ENCODE data around the gene ASF1A. TPM values are rescaled to one million over a fixed set of nuclear protein-coding genes. Genes with fewer than 3 reads are reported as not detected.

ASF1A gene
- total RNA-seq, 1 experiment from 2014 or later: 69.6 TPM

DNA sequence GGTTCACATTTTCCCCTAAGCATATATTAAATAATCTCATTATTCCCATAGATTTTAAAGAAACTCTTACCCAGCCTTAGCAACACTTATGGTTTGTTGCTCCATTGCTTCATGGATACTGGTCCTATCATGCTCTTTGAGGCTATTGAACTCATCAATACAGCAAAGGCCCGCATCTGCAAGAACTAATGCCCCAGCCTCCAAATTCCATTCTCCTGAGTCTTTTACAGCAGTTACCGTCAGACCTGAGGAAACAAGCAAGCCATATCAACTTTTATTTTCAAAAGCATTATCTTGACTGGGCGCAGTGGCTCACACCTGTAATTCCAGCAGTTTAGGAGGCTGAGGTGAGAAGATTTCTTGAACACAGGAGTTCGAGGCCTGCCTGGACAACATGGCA lies 37.7 kb upstream of the ASF1A start:
- Histone ChIP-seq H3K36me3 (ENCODE audit: insufficient read depth, low read length, poor library complexity, severe bottlenecking) (no peaks in the 10 kb centered on the region), H3K27me3 (replicated peaks; ENCODE audit: insufficient read depth, low read depth, low read length, poor library complexity) (no peaks in the 10 kb centered on the region), H3K4me1 (ENCODE audit: insufficient read depth, low read length, poor library complexity, severe bottlenecking) (no peaks in the 10 kb centered on the region), H3K9me3 (ENCODE audit: low read depth, low read length, poor library complexity, severe bottlenecking) (no peaks in the 10 kb centered on the region), H3K27ac (ENCODE audit: low read depth, low read length, poor library complexity, severe bottlenecking) (no peak overlapping the region), H3K4me3 (ENCODE audit: low read depth, low read length, poor library complexity, severe bottlenecking) (no peak overlapping the region)
- CTCF ChIA-PET: no interaction called here
- DNase-seq (ENCODE audit: low spot score): no peak
- intact Hi-C loops (cut with micrococcal nuclease; ENCODE audit: unreplicated experiment): no loop called here
- TF ChIP-seq EZH2 (IDR thresholded peaks at IDR 0.05; ENCODE audit: borderline replicate concordance, low read depth, low read length, poor library complexity, severe bottlenecking) (no peak), CTCF (conservative IDR thresholded peaks at IDR 0.05; ENCODE audit: low read depth, low read length) (no peak)
- BruUV-seq (replicated peaks): no TSS peak
- POLR2A ChIA-PET (ENCODE audit: low non-redundant PET): no interaction called here

DNA sequence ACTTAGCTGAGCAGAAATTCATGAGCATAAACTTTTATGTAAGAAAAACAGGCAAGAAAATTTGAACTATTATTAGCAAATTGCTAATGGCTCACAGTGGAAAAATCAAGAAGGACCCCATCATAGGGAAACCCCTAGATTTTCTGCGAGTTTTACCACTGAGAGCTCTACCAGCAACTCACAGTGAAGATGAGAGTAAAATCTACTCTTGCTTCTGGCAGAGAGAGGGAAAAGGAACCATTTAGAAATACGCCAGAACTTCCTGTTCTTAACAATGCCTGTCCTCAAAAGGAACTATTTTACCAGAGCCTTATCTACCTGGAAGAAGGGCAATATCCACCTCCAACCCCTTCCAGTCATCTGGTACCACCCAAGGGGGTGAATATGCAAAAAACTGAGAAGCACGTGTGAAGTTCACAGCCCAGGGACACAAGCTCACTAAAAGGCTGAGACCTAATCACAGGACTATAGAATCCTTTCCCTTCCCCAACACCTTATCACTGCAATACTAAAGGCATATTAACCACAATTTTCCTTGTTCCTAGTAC lies 34.4 kb upstream of the ASF1A start:
- Histone ChIP-seq H3K36me3 (ENCODE audit: insufficient read depth, low read length, poor library complexity, severe bottlenecking) (no peaks in the 10 kb centered on the region), H3K9me3 (ENCODE audit: low read depth, low read length, poor library complexity, severe bottlenecking) (no peaks in the 10 kb centered on the region), H3K27ac (ENCODE audit: low read depth, low read length, poor library complexity, severe bottlenecking) (no peak overlapping the region), H3K4me3 (ENCODE audit: low read depth, low read length, poor library complexity, severe bottlenecking) (no peak overlapping the region), H3K27me3 (replicated peaks; ENCODE audit: insufficient read depth, low read depth, low read length, poor library complexity) (no peaks in the 10 kb centered on the region), H3K4me1 (ENCODE audit: insufficient read depth, low read length, poor library complexity, severe bottlenecking) (no peaks in the 10 kb centered on the region)
- TF ChIP-seq CTCF (conservative IDR thresholded peaks at IDR 0.05; ENCODE audit: low read depth, low read length) (no peak), EZH2 (IDR thresholded peaks at IDR 0.05; ENCODE audit: borderline replicate concordance, low read depth, low read length, poor library complexity, severe bottlenecking) (no peak)
- no peak for DNase-seq (ENCODE audit: low spot score)
- no TSS peak for BruUV-seq (replicated peaks)
- intact Hi-C loops (cut with micrococcal nuclease; ENCODE audit: unreplicated experiment): no loop called here
- ChIA-PET POLR2A (ENCODE audit: low non-redundant PET) (no interaction called here), CTCF (no interaction called here)

- no TSS peak for BruUV-seq (replicated peaks)
- H3K36me3 ChIP-seq (ENCODE audit: insufficient read depth, low read length, poor library complexity, severe bottlenecking): no peaks in the 10 kb centered on the region
- no peak overlapping the region for H3K27ac ChIP-seq (ENCODE audit: low read depth, low read length, poor library complexity, severe bottlenecking)
- H3K4me3 ChIP-seq (ENCODE audit: low read depth, low read length, poor library complexity, severe bottlenecking): no peak overlapping the region
- intact Hi-C loops (cut with micrococcal nuclease; ENCODE audit: unreplicated experiment): no loop called here
- DNase-seq (ENCODE audit: low spot score): no peak
- POLR2A ChIA-PET (ENCODE audit: low non-redundant PET): no interaction called here
- H3K4me1 ChIP-seq (ENCODE audit: insufficient read depth, low read length, poor library complexity, severe bottlenecking): no peaks in the 10 kb centered on the region
- TF ChIP-seq EZH2 (IDR thresholded peaks at IDR 0.05; ENCODE audit: borderline replicate concordance, low read depth, low read length, poor library complexity, severe bottlenecking) (no peak), CTCF (conservative IDR thresholded peaks at IDR 0.05; ENCODE audit: low read depth, low read length) (no peak)
- CTCF ChIA-PET: no interaction called here
- no peaks in the 10 kb centered on the region for H3K27me3 ChIP-seq (replicated peaks; ENCODE audit: insufficient read depth, low read depth, low read length, poor library complexity)
- no peaks in the 10 kb centered on the region for H3K9me3 ChIP-seq (ENCODE audit: low read depth, low read length, poor library complexity, severe bottlenecking)
Measured at GRCh38 chr6:118860363-118860762, 33.6 kb upstream of the ASF1A start.
